Activated T-cell treated with anti-CD3 and anti-CD28 coated beads for 24 hours (primary cell): ENCODE measurements around the gene FIBCD1.
"Not testable (repeated sequence)": the region's sequence is repeated elsewhere in the genome, so short reads cannot be mapped to it uniquely, and the experiment has no call there.

Experiments used
- DNase-seq: peaks from one replicate; pipeline ENCODE4 v3.0.0-alpha.2; 2020; ENCODE audit warnings: low read depth

Gene FIBCD1

GRCh38 chr9:130972957-130973685 lies 34.1 kb upstream of the FIBCD1 start:
- DNase-seq = no peak

GRCh38 chr9:130972277-130972956 lies 33.4 kb upstream of the FIBCD1 start:
- DNase-seq = no peak

GRCh38 chr9:130971294-130971849 lies 32.3 kb upstream of the FIBCD1 start:
- DNase-seq = no peak

GRCh38 chr9:130970855-130971254 lies 31.8 kb upstream of the FIBCD1 start:
- no peak for DNase-seq

- DNase-seq = no peak
These were observed 31.0 kb upstream of the FIBCD1 start for GRCh38 chr9:130970052-130970451.

GRCh38 chr9:130965680-130966079 lies 26.6 kb upstream of the FIBCD1 start:
- DNase-seq = no peak

- no peak for DNase-seq
These were observed 24.9 kb upstream of the FIBCD1 start for GRCh38 chr9:130963916-130964315.

GRCh38 chr9:130963337-130963908 lies 24.4 kb upstream of the FIBCD1 start:
- no peak for DNase-seq

GRCh38 chr9:130962418-130963316 lies 23.6 kb upstream of the FIBCD1 start:
- DNase-seq = no peak

GRCh38 chr9:130961511-130962300 lies 22.7 kb upstream of the FIBCD1 start:
- DNase-seq = no peak

- no peak for DNase-seq
These were observed 21.7 kb upstream of the FIBCD1 start for GRCh38 chr9:130960522-130961378.

GRCh38 chr9:130959809-130960334 lies 20.8 kb upstream of the FIBCD1 start:
- no peak for DNase-seq

- DNase-seq = not testable (repeated sequence)
These were observed 19.5 kb upstream of the FIBCD1 start for GRCh38 chr9:130958564-130958963.

GRCh38 chr9:130957451-130958203 lies 18.6 kb upstream of the FIBCD1 start:
- DNase-seq = no peak

- DNase-seq = no peak
These were observed 17.8 kb upstream of the FIBCD1 start for GRCh38 chr9:130956636-130957450.

GRCh38 chr9:130955947-130956621 lies 17.0 kb upstream of the FIBCD1 start:
- no peak for DNase-seq

GRCh38 chr9:130954925-130955324 lies 15.9 kb upstream of the FIBCD1 start:
- DNase-seq = not testable (repeated sequence)

GRCh38 chr9:130954317-130954716 lies 15.3 kb upstream of the FIBCD1 start:
- DNase-seq = no peak
